Upper lobe of left lung (tissue), 4 donors: Measurements from ENCODE around the gene GINS2.

Experiments used
- POLR2A ChIP-seq, 4 donors: fragments of 450-650 bp; IDR thresholded peaks; one replicate each; pipeline ENCODE4 v1.5.1; 2016 to 2017; ENCODE audit warnings: antibody characterized with exemption in 4 of 4, mild to moderate bottlenecking in 2 of 4
- TF ChIP-seq, protein P1 (sequence below), 6 experiments: fragments of 450-650 bp in 4 of 6; fragments of 200-600 bp in 2 of 6; sonication (generic) in 2 of 6; IDR thresholded peaks; one replicate each; pipeline ENCODE4 v1.5.1; 2016 to 2019; ENCODE audit warnings: antibody characterized with exemption in 6 of 6

DNA sequence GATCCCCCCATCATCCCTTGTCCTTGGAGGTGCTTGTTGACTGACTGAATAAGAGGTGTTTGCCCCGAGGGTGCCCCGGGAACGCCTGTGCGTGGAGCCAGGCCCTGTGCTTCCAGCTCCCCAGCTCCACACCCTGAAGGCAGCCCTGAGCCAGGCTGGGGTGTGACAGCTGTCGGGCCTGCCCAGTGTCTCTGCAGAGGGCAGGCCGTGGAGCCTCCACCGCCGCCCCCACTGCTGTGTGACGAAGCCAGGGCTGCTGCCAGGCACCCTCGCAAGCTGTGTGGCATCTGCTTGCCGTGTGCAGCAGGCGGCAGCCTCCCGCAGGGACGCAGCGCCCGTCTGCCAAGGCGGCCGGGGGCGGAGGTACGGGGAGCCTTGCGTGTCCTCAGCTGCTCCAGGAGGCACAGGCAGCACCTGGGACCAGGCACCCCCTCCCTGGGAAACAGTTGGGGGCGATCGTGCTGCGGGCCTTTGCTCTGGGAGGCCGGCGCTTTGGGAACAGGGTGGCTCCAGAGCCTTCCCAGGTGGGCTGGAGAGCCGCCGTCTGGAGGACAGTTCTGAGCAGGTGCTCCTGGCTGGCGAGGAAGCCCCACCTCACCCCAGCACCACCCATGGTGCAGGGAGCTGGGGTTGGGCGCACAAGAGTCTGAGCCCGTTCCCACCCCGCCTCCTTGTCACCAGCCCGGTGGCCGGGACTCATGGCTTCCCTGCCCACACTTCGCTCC is 49.1 kb downstream of the GINS2 start:
- TF ChIP-seq POLR2A (IDR thresholded peaks at IDR 0.05) = no peak
- TF ChIP-seq, protein P1, sequence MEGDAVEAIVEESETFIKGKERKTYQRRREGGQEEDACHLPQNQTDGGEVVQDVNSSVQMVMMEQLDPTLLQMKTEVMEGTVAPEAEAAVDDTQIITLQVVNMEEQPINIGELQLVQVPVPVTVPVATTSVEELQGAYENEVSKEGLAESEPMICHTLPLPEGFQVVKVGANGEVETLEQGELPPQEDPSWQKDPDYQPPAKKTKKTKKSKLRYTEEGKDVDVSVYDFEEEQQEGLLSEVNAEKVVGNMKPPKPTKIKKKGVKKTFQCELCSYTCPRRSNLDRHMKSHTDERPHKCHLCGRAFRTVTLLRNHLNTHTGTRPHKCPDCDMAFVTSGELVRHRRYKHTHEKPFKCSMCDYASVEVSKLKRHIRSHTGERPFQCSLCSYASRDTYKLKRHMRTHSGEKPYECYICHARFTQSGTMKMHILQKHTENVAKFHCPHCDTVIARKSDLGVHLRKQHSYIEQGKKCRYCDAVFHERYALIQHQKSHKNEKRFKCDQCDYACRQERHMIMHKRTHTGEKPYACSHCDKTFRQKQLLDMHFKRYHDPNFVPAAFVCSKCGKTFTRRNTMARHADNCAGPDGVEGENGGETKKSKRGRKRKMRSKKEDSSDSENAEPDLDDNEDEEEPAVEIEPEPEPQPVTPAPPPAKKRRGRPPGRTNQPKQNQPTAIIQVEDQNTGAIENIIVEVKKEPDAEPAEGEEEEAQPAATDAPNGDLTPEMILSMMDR (IDR thresholded peaks at IDR 0.05) = no peak
